Measurements from ENCODE around the gene MTHFD1. TPM values are rescaled to one million over a fixed set of nuclear protein-coding genes. Genes with fewer than 3 reads are reported as not detected.

Gene MTHFD1
- total and polyA plus RNA-seq, 9 of the 15 experiments (the other 6 are each of a cell fraction or from before 2014, with no cell fraction given) = 66.7 to 158 (median 90.9) TPM

GRCh38 chr14:64387782-64388532 is at the start of gene MTHFD1 (continued):
- TF ChIP-seq REST (IDR thresholded peaks at IDR 0.05; ENCODE audit: borderline replicate concordance) (no peak), REST (CRISPR knock-in tag; IDR thresholded peaks at IDR 0.05; ENCODE audit: low read depth) (no peak), FOXP4 (CRISPR knock-in tag; IDR thresholded peaks at IDR 0.05; ENCODE audit: borderline replicate concordance) (peak; percentile 40; the same call in 1 of the 2 replicates), OTX1 (CRISPR knock-in tag; IDR thresholded peaks at IDR 0.05) (no peak), SAFB (IDR thresholded peaks at IDR 0.05; ENCODE audit: borderline replicate concordance, low read depth, low read length) (no peak), ZNF277 (CRISPR knock-in tag; IDR thresholded peaks at IDR 0.05; ENCODE audit: borderline replicate concordance) (no peak), ZNF778 (CRISPR knock-in tag; IDR thresholded peaks at IDR 0.05) (no peak), ZC3H11A (IDR thresholded peaks at IDR 0.05; ENCODE audit: low read depth, low read length) (no peak), ZNF197 (CRISPR knock-in tag; IDR thresholded peaks at IDR 0.05; ENCODE audit: low read depth) (no peak), ZNF253 (CRISPR knock-in tag; conservative IDR thresholded peaks at IDR 0.05) (no peak), E2F4 (CRISPR knock-in tag; IDR thresholded peaks at IDR 0.05; ENCODE audit: low read depth) (no peak), HMG20B (CRISPR knock-in tag; IDR thresholded peaks at IDR 0.05) (no peak), ZFX (CRISPR knock-in tag; IDR thresholded peaks at IDR 0.05) (no peak)
